GM21515 (cell line): ENCODE results near the gene ERVV-1.
"Not testable (repeated sequence)": the region's sequence is repeated elsewhere in the genome, so short reads cannot be mapped to it uniquely, and the experiment has no call there.

Source experiments
- ATAC-seq: cut with Tn5 transposase; IDR thresholded peaks from one replicate; pipeline ENCODE4 v1.9.1; 2021; ENCODE audit not compliant: unreplicated experiment

Gene ERVV-1, protein sequence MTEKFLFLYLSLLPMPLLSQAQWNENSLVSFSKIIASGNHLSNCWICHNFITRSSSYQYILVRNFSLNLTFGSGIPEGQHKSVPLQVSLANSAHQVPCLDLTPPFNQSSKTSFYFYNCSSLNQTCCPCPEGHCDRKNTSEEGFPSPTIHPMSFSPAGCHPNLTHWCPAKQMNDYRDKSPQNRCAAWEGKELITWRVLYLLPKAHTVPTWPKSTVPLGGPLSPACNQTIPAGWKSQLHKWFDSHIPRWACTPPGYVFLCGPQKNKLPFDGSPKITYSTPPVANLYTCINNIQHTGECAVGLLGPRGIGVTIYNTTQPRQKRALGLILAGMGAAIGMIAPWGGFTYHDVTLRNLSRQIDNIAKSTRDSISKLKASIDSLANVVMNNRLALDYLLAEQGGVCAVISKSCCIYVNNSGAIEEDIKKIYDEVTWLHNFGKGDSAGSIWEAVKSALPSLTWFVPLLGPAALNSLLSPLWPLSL

DNA sequence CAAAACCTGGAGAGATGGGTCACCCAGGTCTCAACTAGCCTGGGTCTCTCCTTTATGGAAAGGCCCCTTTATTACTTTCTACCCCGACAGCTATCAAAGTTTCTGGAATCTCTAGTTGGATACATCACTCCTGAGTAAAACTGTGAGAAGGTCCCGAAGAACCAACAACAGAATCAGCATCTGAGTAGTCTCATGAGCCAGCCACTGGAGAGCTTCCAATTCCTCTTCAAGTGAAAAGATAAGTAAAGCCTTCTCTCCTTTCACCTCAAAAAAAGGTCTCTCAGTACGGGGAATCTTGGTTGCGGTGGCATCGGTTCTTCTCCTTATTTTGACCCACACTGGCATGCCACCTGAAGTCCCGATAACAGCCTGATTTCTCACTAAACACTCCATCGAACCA is at the start of gene ERVV-1:
ERVV-1 (plus strand) TSS at position 301 of the 400 bp plus-strand sequence. CDS start 170 bp downstream, outside the sequence.
- no peak for ATAC-seq

DNA sequence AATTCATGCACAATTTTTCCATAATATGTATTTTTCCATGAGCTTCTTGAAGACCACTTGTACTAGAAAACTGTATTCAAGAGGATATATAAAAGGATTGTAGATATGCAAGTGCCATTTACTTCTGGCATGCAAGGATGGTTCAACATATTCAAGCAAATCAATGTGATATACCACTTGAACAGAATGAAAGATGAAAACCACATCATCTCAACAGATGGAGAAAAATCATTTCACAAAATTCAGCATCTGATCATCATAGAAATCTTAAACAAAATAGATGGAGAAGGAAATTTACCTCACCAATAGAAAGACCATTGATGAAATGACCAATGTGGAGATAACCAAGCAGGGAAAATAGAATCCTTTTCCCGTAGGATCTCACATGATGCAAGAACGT is 45.9 kb upstream of the ERVV-1 start:
- no peak for ATAC-seq

DNA sequence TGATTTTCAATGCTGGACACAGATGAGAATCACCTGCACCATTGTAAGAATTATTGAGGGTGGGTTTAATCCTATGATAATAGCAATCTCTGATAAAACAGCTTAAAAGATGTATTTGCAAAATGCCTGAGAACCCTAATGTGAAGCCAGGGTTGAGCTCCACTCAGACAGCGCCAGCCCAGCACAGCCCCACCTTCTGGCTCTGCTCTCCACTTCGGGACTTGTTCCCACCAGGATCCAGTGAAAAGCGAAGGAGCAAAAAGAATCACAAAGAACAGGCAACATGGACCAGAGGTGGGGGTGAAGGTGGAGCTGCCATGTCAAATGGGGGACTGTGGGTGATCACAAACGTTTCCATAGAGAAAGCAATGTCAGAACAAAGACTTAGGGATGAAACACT is 32.4 kb upstream of the ERVV-1 start:
- no peak for ATAC-seq

DNA sequence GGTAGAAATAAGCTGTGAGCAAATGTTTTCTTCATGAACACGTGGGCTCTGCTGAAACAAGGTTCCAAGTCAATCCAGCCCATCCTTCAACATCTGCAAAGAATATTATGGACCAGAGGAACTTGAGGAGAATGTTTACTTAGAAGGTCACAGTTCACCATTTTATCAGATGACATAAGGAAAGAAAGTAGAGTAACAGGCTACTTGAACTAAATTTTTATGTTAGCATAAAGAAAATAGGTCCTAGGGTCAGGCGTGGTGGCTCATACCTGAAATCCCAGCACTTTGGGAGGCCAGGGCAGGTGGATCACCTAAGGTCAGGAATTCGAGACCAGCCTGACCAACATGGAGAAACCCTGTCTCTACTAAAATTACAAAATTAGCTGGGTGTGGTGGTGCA is 30.6 kb upstream of the ERVV-1 start:
- not testable (repeated sequence) for ATAC-seq

DNA sequence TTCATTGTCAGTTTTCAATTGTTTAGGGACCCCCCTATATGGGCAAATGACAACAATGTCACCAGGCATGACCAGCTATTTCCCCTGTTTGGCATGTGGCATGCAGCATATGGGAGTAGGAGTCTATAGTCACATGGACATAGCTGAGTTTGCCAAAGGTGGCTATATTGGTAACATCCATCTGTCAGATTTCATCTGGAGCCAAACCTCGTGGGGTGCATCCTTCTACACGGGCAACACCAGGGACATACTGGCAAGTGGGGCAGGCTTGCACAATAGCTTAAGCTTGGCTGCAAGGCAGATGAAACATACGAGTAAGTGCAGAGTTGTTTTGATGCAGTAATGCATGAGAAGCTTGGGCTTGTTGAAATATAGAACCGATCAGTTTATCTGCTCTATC is 26.5 kb upstream of the ERVV-1 start:
- ATAC-seq = no peak

DNA sequence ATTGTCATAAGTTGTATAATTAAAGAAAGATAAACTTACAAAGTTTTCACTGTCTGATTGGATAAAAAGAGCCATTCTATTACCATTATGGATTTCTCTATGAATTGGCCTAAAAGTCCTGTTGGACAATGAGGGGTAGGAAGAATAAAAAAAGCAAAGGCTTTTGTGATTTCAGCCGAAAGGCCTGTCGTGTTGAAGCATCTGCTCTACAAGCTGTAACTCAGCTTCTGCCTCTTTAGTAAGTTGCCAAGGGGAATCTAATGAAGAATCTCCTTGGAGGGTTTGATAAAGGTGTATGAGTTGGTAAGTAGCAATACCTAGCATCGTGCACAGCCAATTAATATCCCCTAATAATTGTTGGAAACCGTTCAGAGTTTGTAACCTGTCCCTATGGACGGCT is 25.2 kb upstream of the ERVV-1 start:
- no peak for ATAC-seq

DNA sequence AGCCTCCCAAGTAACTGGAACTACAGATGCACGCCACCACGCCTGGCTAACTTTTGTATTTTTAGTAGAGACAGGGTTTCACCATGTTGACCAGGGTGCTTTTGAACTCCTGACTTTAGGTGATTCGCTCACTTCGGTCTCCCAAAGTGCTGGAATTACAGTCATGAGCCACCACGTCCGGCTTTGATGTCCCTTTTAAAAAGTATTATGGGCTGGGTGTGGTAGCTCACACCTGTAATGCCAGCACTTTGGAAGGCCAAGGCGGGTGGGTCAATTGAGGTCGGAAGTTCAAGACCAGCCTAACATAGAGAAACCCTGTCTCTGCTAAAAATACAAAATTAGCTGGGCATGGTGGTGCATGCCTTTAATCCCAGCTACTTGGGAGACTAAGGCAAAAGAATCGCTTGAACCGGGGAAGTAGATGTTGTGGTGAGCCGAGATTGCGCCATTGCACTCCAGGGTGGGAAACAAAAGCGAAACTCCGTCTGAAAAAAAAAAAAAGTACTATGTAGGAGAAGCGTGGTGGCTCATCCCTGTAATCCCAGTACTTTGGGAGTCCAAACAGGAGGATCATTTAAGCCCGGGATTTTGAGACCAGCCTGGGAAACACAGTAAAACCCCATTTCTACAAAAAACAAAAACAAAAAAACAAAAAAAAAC is 22.8 kb upstream of the ERVV-1 start:
- ATAC-seq = no peak

DNA sequence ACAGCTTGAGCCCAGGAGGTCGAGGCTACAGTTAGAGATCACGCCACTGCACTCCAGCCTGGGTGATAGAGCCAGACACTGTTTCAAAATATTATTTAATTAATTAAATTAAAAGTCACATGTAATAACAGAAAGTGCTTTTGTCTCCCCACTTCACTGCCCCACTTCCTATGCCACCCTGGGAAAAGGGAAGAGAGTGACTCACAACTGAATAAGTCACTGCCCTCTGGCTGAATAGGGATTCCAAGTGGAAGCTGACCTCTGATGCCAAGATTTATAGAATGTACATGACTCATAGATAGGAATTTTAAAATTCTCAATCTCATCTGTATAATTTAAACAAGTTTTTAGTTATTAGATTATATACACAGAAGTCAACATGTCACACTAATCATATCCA is 22.2 kb upstream of the ERVV-1 start:
- ATAC-seq = no peak

DNA sequence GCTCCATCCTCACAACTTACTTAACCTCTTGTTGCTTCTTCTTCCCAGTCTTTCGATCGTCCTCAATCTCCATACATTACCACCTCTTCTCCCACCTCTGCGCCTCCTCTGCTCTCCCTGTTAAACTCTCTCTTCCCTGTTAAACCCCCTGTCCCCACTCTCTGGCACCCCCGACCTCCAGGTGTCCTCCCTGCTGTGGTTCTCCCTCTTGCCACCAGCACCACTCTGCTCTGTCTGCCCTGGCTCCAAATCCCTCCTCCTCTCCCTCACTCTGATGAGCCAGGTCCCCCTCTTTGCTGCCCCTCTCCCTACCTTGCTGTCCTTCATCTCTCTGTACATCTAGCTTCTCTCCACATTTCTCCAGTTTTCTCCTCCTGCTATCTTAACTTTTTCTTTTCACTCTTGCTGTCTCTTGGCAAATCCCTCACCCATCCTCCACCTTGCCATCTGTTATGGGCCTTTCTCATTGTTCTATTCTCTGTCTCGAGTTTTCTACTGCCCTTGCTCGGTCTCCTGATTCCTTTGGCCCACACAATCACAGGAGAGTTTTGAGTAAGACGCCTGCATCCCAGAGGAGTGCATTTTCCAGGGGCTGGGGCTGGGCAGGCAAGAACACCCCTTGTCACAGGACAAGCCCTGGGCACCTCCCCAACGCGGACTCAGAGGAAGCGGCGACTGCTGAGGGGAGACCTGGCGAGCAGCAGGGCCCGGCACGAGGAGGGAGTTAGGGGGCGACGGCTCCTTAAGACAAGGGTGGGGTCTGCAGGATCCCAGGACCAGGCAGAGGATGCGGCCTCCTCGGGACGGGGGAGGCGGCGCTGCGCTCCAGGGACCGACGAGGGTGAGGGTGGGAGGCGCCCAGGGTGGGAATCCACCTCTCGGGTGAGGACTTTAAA is 21.4 kb upstream of the ERVV-1 start:
- ATAC-seq = no peak

DNA sequence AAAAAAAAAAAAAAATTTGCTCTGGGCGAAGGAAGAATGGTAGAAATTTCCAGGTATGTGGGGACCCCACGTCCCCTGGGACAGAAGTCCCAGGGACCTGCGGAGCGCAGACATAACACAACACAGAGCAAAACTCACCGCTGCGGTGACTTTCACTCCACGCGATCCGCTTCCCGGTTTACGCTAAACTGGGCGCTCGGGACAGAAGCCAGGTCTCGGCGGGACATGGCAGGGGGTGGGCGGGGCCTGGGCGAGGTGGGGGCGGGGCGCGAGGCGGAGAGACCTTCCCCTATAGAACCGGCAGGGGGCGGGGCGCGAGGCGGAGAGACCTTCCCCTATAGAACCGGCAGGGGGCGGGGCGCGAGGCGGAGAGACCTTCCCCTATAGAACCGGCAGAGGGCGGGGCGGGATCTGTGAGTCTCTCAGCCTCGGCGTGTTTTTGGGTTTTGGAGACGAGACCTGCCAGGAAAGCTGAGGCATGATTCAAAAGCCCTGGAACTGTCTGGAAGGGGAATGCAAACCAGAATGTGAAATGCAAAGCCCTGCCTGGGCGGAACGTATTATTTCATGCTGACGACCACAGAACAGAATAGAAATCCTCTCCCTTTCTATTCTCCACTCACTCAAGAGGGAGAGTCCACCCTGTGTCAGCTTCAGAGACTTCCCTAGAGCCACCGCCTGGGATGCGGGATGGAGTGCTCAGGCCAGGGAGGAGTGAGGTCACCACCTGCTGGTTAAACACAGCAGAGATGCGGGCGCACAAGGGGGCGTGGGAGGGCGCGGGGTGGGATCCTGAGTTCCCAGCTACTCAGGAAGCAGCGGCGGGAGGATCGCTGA is 20.2 kb upstream of the ERVV-1 start:
- ATAC-seq = no peak

DNA sequence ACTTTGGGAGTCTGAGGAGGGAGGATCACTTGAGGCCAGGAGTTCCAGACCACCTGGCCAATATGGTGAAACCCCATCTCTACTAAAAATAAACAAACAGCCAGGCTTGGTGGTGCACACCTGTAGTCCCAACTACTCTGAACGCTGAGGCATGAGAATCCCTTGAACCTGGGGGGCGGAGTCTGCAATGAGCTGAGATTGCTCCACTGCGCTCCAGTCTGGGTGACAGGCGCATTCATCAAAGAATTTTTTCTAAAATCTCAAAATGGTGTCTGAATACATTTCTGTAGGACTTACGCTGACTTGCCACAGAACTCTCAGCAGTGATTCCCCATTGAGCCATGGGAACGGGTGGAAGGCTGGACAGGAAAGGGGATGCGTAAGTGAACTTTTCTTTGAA is 18.0 kb upstream of the ERVV-1 start:
- no peak for ATAC-seq

DNA sequence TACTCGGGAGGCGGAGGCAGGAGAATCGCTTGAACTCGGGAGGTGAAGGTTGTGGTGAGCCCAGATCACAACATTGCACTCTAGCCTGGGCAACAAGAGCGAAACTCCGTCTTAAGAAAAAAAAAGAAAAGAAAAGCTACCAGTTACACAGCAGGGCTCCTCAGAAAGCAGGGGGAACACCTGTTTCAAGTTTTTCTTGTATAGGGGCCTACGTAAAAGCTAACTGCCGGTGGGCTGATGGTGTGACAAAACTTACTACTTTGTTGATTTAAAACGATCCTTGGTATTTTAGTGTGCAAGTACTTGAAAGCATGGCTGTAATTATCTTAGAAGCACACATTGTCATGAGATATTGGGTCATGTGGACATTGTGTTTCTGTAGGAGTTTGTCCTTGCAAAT is 15.7 kb upstream of the ERVV-1 start:
- no peak for ATAC-seq

DNA sequence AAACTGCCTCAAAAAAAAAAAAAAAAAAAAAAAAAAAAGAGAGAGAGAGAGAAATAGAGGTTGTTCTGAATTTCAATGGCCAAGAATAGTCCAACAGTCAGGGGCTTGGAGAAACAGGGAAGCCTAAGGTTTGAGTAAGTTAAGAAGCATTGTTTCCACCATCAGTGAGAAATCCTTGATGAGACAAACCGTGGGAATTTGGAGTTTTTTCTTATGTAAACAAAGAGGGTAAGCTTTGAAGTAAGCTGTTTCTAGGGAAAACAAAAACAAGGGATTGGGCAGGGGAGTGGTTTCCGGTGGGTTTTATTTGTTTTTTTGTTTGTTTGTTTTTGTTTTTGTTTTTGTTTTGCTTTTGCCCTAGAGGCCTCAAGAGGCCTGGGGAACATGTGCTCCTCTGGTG is 11.2 kb upstream of the ERVV-1 start:
- no peak for ATAC-seq

DNA sequence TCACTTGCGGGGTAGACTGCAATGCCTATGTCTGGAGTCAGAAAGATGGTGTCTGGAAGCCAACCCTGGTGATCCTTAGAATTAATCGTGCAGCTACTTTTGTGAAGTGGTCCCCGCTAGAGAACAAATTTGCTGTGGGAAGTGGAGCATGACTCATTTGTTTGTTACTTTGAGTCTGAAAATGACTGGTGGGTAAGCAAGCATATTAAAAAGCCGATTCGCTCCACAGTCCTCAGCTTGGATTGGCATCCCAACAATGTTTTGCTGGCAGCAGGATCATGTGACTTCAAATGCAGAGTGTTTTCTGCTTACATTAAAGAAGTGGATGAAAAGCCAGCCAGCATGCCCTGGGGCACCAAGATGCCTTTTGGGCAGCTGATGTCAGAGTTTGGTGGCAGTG is 9.5 kb upstream of the ERVV-1 start:
- ATAC-seq = no peak

DNA sequence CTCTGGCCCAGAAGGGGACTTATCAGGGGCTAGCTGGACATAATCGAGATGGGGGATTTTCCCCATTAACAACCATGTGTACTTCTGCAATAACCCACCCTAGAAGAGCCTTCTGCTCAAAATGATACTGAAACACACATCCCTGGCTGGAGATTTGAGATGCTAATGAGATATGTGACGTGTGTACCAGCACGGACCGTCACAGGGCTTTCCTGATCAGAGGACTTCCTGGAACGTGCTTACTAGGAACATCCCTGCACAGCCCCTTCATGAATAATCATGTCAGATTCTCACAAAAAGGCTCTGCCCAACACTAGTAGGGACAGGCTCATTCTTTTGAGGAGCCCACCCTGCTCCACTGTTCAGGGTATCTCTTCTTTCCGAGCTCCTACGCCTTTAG is 6.5 kb upstream of the ERVV-1 start:
- ATAC-seq = no peak

DNA sequence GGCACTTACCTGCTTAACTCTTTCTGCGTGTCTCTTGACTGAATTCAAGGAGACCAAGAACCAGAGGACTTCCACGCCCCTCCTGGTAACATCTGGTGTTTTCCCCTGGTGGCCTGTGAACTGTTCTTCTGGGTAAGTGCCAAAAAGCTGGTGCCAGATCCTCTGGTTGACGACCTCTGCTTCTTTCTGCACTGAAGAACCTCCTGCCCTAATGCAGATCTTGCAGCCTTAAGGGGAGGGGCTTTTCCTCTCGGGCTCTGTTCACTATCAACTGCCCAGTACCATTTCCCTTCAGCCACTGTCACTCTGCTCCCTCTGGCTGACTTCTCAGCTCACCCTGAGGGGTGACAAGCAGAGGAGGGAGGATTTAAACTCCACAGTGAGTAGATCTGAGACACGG is 6.1 kb upstream of the ERVV-1 start:
- no peak for ATAC-seq

DNA sequence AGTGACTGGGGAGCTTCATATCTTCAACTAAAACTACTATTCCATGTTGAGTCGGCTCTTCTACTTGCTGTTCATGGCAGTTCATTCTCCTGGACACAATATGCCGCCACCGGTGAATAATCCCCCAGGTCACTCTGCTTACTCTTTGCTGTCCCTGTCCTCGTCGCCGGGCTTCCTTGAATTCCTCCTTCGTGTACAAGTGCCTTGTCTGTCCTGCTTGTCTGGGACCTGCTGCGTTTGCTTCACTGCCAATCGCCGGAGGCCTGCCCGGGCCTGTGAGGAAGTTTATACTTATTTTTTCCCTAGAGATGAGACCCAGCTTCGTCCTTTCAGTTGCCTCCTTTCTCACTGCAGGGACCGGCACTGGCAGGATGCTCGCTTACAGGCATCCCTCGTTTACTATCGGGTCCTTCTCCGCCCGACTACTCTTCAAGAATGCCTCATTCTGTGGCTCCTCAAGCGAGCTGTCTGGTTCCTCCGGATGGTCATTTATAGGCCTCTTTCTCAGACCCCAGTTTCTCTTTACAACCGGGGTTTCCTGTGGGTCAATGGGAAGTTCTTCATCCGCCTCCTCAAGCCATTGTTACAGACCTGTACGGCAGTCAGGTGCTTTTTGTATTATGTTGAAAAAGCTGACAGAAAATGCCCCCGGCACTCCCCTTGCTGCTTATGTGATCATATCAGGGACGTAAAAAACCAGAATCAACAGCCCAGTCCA is 5.5 kb upstream of the ERVV-1 start:
- no peak for ATAC-seq

DNA sequence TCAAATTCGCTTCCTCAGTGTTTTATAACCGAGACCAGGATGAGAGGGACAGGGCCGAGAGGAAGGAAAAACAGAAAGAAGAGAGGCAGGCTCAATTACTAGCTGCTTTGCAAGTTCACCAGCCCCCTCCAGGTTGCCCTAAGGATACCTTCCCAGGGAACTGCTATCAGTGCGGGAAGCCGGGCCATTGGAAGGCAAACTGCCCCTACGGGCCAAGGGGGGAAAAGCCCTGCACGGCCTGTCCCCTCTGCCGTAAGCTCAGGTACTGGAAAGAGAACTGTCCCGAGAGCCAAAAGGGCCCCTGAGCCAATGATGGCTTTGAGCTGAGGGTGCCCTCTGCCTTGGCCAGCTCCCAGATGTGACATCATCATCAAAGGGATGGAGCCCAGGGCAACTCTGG is 3.2 kb upstream of the ERVV-1 start:
- no peak for ATAC-seq

DNA sequence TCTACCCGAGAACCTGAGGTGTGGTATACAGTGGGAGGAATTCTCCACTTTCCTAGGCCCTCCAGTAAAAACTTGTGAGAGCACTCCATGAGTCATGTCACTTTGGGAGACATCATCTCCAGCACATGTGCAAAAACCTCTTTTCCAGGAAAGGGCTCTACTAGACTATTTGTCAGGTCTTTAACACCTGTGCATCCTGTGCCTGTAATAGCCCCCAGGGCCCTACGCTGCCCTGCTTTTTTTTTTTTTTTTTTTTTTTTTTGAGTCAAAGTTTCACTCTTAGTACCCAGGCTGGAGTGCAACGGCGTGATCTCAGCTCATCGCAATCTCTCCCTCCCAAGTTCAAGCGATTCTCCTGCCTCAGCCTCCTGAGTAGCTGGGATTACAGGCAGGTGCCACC is 1.7 kb upstream of the ERVV-1 start:
- no peak for ATAC-seq

DNA sequence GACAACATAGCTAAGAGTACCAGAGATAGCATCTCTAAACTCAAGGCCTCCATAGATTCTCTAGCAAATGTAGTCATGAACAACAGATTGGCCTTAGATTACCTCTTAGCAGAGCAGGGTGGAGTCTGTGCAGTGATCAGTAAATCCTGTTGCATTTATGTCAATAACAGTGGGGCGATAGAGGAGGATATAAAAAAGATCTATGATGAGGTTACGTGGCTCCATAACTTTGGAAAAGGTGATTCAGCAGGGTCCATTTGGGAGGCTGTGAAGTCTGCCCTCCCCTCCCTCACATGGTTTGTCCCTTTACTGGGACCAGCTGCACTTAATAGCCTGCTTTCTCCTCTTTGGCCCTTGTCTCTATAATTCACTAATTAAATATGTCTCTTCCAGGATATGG is 1.4 kb downstream of the ERVV-1 start:
- ATAC-seq = no peak
